Dermis microvascular lymphatic vessel endothelial cell (primary cell): ENCODE measurements around the gene VPS54. TPM values are rescaled to one million over a fixed set of nuclear protein-coding genes. Genes with fewer than 3 reads are reported as not detected.

ENCODE experiments used
- DNase-seq, 2 donors: peaks; one replicate each; pipeline versions ENCODE4 v3.0.0 to v3.0.0-alpha.2; 2010; ENCODE audit warnings: low read depth in 2 of 2
- total RNA-seq: library from RNA; depleted of rRNA; stranded (reverse); fragments of >200 nt; gene quantifications from 2 replicates; pipeline ENCODE4 v1.2.1, GENCODE V29; 2014

VPS54 gene
- total RNA-seq, 1 donor from 2014 or later = 15.5 TPM

DNA sequence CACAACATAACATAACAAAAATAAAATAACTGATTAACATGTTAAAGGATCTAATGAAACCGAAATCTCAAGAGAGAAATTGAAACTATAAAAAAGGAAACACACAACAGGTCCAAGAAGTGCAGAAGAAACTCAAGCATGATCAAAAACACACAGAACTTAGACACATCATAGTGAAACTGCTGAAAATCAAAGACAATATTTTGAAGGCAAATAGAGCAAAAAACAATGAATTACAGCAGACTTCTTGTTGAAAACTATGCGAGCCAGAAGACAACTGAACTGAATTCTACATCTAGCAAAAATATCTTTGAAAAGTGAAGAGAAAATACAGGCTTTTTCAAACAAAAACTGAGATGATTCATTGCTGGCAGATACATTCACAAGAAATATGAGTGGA lies 116.2 kb downstream of the VPS54 start:
- no peak for DNase-seq

DNA sequence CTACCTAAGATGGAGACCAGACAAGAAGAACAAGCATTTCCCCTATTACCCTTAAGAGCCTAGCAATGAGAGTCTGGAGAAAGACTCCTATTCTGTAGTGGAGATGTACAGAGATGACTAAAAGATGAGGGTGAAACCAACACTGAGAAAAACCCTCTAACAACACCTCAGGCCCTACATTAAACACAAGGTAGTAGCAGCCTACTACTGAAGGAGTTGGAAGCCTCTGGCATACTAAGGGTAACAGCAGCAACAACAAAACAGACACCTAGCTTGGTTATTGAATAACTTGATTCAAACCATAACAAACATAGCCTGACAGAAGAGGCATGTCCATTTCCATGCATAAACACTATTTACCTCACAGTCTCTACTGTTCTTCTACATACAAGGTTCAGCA lies 117.1 kb downstream of the VPS54 start:
- DNase-seq = no peak

DNA sequence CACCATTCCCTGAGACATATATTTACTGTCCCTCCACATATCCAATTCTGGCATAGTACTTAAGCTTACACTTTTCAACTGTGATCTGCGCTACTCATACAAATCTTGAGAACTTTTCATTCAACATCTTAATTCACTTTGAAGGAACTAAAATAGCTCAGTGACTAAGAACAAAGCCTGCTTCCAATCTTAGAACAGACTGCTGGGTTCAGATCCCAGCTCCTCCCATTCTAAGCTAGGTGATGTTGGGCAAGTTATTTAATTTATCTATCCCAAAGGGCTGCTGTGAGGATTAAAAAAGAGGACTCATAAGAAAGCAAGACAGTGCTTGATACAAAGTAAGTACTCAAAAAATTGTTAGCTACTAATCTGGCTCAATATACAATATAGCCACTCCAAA lies 119.6 kb downstream of the VPS54 start:
- DNase-seq = no peak

DNA sequence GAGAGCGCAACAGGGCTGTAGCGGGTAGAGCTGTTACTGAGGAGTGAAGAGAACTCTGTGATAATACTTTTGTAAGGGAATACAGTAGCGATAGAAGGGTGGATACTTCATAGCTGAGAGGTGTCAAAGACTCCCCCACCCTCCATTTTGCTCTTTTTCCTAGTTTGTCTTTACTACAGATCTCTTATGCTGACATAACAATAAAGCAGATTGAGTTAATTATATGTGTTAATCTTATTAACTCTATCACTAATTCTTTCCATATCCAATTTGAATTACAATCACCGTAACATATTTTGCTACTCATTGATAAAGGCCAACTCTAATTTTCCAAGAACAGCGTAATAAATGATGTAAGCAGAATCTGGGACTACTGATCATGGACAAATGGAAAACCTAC lies 120.4 kb downstream of the VPS54 start:
- no peak for DNase-seq

DNA sequence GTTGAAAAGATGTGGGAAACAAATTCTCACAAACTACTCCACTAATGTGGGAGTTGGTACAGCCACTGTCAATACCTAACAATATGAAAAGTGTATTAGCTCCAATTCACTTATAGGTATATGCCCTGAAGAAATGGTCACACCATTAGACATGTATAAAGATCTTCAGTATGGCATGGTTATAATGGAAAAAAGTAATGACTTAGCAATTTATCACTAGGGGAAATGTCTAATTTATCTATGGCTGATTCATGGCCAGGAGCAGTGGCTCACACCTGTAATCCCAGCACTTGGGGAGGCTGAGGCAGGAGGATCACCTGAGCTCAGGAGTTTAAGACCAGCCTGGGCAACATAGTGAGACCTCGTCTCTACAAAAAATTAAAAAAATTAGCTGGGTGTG lies 125.1 kb downstream of the VPS54 start:
- no peak for DNase-seq

DNA sequence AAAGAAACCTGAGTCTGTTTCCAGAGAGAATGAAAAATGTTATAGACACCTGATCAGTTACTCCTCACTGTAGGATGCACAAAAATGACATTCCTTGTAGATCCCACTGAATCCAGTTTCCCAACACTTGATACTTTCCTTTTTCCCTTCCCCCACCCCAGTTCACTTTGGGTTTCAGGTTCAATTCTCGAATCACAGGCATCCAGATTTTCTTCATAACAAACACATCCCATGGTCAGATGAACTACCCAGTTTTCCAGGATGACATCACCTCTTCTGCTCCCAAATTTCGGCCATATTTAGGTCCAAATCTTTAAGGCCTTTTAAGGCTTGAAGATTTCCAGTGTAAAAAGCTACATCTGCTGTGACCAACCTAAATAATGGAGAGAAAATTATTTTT lies 126.1 kb downstream of the VPS54 start:
- no peak for DNase-seq

DNA sequence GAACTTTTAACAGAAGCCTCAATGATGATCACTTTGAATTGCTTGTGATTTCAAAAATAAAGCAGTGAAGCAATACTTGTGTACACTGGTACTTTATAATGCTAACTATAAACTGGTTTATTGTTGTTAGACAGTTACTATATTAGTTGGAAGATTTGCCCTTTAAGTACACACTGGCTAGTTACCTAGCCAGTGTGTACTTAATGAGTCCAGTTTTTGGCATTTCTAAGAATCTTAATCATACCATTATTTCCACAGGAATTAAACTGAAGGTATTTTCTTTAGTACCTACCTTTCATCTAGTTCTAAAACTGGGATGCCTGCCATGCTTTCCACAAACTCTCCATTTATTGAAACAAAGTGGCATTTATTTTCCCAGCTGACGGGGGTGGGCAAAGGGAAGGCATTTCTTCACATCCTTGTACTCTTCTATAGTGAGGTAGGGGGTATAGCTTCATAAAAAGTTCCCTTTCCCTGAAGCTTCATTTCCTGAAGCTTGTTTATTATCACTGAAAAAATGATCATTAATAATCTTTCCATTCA lies 127.7 kb downstream of the VPS54 start:
- no peak for DNase-seq

DNA sequence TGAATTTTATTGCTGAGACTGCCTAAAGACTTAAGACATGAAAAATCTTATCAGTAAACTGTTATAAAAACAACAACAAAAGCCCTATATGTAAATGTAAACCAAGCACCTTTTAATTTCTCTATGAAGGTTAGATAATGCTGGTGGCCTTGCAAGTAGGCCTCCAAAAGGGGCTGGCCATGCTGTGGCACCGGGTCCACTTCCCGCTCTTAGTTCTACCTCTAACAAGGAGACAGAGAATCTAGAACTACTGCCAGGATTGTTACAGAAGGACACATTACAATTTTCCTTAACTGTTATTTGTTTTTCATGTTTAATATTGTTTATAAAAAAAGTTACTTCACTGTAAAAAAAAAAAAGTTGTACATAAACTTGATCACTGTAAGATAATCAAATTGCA lies 128.6 kb downstream of the VPS54 start:
- DNase-seq = no peak

DNA sequence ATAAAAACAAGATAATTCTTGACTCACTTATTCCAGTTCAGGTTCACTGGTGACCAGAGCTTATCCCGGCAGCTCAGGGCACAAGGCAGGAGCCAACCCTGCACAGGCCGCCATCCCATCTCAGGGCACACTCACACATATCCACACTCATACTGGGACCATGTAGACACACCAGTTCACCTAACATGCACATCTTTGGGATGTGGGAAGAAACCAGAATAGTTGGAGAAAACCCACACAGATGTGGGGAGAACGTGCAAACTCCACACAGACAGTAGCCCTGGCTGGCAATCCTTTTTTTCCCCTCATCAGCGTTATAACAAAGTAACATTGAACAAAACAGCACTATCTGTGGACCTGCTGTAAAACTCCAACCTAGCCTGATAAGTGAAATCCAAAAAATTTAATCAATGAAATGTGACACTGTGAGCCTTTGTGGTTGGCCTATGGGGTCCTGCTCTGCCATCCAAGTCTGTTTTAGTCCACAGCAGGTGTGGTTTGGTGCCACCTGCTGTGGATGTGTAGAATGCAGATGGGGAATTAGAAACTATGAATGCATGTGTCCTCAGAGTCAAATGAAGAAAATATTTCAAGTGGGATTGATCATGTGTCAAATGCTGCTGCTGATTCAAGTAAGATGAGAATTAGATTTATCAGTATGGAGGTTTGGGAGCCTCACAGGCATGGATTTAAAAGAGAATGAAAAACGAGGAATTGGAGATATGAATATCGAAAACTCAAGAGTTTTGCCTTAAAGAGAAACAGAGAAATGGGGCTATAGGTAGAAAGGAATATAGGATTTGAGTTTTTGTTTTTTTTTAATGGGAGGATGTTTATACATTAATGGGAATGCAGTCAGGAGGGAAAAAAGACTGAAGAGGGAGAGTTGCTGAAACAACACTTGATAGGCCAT lies 130.5 kb downstream of the VPS54 start:
- peak; percentile 26 to 57 for DNase-seq

DNA sequence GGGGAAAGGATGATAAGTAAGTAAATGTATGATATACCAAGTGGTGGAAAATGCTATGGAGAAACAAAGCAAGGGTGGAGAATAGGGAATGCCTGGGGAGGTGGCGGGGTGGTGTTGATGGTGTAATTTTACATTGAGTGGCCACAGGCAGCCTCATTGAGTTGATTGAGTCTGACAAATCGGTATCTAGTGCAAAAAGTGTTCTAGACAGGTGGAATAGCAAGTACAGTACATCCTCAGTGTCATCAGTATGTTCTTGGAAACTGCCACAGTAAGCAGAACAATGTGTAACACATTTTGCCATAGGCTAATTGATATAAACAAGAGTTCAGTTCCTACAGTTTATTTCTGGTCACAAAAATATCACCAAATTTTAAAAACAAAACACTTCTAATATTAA lies 131.2 kb downstream of the VPS54 start:
- no peak for DNase-seq

DNA sequence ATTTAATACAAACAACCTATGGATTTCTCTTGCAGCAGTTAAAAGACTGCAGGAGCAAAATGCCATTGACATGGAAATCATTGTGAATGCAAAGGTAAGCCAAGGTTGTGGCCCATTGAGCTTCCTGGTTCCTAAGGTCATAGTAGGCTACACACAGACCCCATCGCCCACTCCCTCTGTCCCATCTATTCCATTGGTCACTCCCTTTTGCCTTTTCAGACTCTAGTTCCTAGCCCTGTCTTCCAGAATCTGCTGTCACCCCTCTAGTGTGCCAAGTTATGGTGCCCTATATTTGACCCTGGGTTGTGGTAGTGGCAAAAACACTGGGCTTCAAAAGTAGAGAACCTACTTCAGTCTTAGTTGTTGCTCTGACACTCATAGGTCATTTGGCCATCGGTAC lies 132.8 kb downstream of the VPS54 start:
- DNase-seq = no peak

DNA sequence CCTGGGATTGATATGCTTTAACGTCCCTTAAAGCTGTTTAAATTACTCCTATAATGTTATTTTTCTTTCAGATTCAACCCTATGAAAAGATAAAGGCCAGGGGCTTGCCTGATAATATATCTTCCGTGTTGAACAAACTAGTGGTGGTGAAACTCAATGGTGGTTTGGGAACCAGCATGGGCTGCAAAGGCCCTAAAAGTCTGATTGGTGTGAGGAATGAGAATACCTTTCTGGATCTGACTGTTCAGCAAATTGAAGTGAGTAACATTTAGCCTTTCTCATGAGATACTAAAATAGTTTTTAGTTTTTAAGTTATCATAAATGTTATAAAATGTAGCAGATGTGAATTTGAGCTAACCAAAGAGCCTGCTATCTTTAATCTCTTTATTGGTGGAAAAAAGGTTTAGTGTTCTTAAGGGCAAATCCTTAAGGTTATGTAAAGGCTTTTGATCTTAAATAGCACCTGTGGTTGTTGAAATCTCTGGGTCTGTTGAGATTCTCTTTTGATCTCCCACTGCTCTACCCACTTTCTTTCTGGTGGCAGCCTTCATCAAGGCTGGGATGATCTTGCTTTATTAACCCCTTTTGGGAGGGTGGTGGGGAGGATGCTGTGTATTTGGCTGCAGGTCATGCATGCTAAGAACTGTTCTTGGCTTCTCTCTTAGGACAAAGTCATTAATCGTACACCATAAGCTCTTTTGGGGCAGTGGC lies 136.7 kb downstream of the VPS54 start:
- DNase-seq = no peak

DNA sequence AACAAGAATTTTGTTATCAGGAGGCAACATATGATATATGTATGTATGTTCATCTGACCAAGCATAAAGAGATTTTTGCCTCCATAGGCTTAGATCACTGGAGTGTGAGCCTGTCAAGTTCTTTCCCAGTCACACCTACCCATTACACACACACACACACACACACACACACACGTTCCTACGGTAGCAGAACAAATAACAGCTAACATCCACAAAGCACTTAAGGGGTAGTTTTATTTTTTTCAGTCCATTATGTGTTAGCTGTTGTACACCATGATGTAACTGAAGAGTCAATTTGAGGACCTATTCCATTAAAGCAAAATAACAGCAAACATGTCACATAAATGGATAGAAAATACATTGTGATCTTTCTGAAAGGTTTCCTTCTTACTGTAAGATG lies 138.0 kb downstream of the VPS54 start:
- DNase-seq = no peak

DNA sequence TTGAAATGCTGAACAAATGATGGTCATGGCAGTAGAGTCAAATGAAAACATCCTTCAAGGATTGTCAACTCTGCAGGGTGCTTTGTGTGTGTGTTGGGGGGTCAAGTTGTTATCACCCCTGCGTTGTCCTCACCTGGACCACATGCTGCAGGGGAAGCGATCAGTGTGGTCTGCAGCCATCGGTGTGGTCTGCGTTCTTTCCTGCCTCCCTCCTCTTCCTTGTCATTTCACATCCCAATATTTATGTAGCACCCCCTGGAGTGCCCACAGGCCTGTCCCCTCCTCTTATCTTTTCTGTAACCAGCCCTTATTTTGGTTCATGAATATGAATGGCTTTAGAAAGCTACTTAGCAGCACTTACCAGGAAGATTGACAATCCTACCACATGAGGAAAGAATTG lies 138.6 kb downstream of the VPS54 start:
- no peak for DNase-seq

DNA sequence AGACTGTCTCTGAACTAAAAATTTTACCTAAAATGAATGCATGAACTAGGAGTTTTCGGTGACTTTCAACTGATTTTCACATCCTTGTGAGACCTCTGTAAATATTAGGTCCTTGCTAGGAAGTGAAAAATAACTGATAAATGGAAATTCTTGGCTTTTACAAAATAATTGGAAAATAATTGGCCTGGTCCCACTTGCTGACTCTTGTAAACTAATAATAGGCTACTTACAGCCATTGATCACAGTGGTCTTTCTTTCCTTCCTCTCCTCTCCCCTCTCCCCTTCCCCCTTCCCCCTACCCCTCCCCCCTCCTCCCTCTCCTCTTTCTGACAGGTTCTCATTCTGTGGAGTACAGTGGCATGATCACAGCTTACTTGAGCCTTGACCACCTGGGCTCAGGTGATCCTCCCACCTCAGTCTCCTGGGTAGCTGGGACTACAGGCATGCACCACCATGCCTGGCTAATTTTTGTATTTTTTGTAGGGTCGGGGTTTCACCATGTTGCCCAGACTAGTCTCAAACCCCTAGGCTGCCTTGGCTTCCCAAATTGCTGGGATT lies 139.3 kb downstream of the VPS54 start:
- DNase-seq = no peak

DNA sequence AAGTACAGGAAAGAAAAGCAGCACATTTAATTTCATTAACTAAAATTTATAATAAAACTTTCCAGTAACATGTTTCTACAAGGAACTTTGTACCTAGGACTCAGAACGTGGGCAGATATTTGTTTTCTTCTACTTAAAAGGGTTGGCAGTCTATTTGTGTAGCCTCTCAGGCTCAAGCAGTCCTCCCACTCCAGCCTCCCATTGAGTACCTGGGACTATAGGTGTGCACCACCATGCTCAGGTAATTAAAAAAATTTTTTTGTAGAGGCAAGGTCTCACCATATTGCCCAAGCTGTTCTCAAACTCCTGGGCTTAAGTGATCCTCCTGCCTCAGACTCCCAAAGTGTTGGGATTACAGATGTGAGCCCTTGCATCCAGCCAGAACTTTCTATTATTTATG lies 140.7 kb downstream of the VPS54 start:
- DNase-seq = no peak

DNA sequence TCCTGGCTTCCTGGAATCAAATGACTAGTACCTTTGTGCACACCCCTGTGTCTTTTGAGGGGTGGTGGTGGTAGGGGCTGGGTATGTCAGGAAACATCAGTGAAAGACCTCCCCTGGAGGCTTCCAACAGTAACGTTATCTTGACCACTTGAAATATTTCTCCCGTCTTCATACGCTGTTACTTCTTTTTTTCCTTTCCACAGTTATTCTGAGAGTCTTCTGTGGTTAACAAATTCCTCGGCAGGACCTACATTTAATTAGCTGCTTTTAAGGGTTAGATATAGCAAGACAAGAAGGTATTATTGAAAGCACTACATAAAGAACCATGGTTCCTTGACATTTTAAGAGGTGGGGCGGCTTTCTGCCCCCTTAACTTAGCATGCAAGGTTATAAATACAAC lies 142.9 kb downstream of the VPS54 start:
- DNase-seq = no peak

DNA sequence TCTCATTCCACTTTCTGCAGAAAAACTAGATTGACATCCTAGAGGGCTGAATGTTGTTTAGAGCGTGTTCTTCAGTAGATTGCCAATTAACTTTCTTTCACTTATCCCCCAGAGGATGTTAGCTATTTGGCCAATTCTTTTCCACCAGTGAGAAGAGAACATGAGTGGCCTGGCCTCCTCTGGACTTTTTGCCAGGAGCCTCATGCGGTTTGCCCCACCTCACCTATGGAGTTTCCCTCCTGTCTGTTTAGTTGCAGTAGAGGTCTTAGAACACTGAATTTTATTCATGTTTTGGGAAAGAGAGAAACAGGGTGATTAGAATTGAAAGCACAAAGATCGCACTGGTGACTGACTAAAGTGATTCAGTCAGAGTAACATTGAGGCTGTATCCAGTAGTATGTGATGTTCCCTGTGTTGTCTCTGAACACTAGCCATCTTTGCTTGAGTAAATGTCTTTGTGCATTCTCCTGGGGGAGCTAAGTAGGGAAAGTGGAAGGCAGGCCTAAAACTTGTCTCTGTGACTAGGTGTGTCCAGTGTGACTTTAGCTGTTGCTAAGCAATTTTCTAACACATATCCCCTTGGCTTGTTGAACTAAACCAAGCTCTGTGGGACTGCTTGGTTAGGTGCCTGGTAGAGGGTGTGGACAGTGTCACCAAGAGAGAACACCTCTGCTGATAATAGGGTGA lies 143.5 kb downstream of the VPS54 start:
- no peak for DNase-seq

DNA sequence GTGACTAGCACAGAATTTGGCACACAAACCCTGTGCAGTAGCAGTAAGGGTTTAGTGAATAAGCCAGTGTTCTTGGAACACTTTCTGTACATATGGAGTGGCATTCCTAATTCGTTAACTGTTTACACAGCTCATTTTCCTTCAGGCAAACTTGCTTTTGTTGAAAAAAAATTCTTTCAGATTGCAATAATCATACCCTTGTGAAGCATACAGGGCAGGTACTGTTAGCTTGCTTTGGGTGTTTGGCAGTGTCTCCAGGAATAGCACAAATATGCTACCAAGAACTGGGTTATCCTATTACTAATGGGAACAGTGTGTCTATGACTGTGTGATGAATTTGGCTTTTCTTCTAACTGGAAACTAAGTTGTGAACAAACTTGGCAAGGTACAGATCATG lies 144.1 kb downstream of the VPS54 start:
- no peak for DNase-seq

DNA sequence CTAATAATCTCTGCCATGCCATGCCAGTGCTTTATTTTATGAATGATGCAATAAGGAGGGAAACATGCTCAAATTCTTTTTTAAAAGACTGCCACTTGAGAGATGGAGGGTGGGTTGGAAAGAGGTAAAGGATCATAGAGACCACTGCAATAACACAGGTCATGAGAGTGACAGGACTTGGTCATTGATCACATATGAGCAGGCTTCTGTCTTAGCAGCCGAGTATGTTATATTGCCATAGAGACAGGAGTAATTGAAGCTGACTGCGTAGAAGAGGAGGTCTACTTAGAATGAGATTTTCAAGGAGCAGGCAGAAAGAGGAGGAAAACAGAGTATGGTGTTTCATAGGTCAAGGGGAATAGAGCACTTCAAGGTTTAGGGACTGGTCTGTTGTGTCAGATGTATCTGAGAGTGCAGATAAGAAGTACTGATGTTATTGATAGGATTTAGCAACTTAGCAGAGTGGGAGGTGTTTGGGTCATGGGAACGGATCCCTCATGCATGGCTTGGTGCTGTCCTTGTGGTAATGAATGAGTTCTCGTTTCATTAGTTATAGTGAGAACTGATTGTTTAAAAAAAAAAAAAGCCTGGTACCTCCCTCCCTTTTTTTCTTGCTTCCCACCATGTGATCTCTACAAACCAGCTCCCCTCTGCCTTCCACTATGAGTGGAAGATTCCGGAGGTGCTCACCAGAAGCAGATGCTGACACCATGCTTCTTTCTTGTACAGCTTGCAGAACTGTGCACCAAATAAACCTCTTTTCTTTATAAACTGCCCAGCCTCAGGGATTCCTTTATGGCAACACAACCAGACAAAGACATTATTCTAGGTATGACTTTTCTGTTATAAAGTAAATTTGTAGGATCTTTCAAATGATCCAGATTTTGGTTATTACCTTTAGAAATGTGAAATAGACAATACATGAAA lies 144.8 kb downstream of the VPS54 start:
- no peak for DNase-seq
